ENCODE measurements around the gene AGA. TPM values are rescaled to one million over a fixed set of nuclear protein-coding genes. Genes with fewer than 3 reads are reported as not detected.

Gene AGA
- total RNA-seq, 4 donors from 2014 or later = 42.2 to 82.8 (median 50.4) TPM

GRCh38 chr4:177460460-177460859 lies 18.2 kb upstream of the AGA start:
- H3K4me3 ChIP-seq (replicated peaks in 1 of 3) = no peak overlapping the region
- no peak for DNase-seq
- intact Hi-C loops (cut with DNase I) = no loop called here
- H3K9me3 ChIP-seq = no peaks in the 10 kb centered on the region
- TF ChIP-seq POLR2A (IDR thresholded peaks at IDR 0.05) = no peak
- no peak for TF ChIP-seq CTCF (IDR thresholded peaks at IDR 0.05)
- H3K27me3 ChIP-seq = no peaks in the 10 kb centered on the region
- no peaks in the 10 kb centered on the region for H3K36me3 ChIP-seq
- 88 to 91% methylated on average over 2 of the region's 2 CpGs for WGBS, 2 donors
- H3K4me1 ChIP-seq = no peaks in the 10 kb centered on the region
- no peak overlapping the region for H3K27ac ChIP-seq

- DNase-seq = no peak
- 38 to 51% methylated on average over 6 of the region's 6 CpGs for WGBS, 2 donors
- Histone ChIP-seq H3K4me1 (peaks cover 8 to 12% of the 10 kb centered on the region in 2 donors), H3K27me3 (no peaks in the 10 kb centered on the region), H3K9me3 (no peaks in the 10 kb centered on the region), H3K27ac (no peak overlapping the region), H3K36me3 (no peaks in the 10 kb centered on the region), H3K4me3 (replicated peaks in 1 of 3) (no peak overlapping the region)
- TF ChIP-seq CTCF (IDR thresholded peaks at IDR 0.05) (no peak), POLR2A (IDR thresholded peaks at IDR 0.05) (no peak)
- intact Hi-C loops (cut with DNase I) = no loop called here
Observed at GRCh38 chr4:177455561-177455970, 13.3 kb upstream of the AGA start.

- Histone ChIP-seq H3K27me3 (no peaks in the 10 kb centered on the region), H3K4me1 (peaks cover 8 to 12% of the 10 kb centered on the region in 2 donors), H3K36me3 (no peaks in the 10 kb centered on the region), H3K9me3 (no peaks in the 10 kb centered on the region), H3K4me3 (replicated peaks in 1 of 3) (no peak overlapping the region), H3K27ac (no peak overlapping the region)
- intact Hi-C loops (cut with DNase I) = no loop called here
- DNase-seq = no peak
- TF ChIP-seq POLR2A (IDR thresholded peaks at IDR 0.05) (no peak), CTCF (IDR thresholded peaks at IDR 0.05) (no peak)
Observed at GRCh38 chr4:177453116-177453515, 10.9 kb upstream of the AGA start.

GRCh38 chr4:177451108-177451500 lies 8.9 kb upstream of the AGA start:
- no peaks in the 10 kb centered on the region for H3K9me3 ChIP-seq
- peaks cover 8 to 12% of the 10 kb centered on the region in 2 donors for H3K4me1 ChIP-seq
- WGBS, 2 donors = 62 to 64% methylated on average over 1 of the region's 1 CpG
- H3K36me3 ChIP-seq = no peaks in the 10 kb centered on the region
- no peak for DNase-seq
- no peak overlapping the region for H3K4me3 ChIP-seq (replicated peaks in 1 of 3)
- TF ChIP-seq CTCF (IDR thresholded peaks at IDR 0.05) = no peak
- no peak for TF ChIP-seq POLR2A (IDR thresholded peaks at IDR 0.05)
- intact Hi-C loops (cut with DNase I) = no loop called here
- H3K27me3 ChIP-seq = no peaks in the 10 kb centered on the region
- no peak overlapping the region for H3K27ac ChIP-seq

GRCh38 chr4:177450426-177451107 lies 8.3 kb upstream of the AGA start:
- 94 to 95% methylated on average over 4 of the region's 4 CpGs for WGBS, 2 donors
- no peak for DNase-seq
- intact Hi-C loops (cut with DNase I) = no loop called here
- H3K27ac ChIP-seq = no peak overlapping the region
- no peaks in the 10 kb centered on the region for H3K36me3 ChIP-seq
- peaks cover 8 to 12% of the 10 kb centered on the region in 2 donors for H3K4me1 ChIP-seq
- TF ChIP-seq CTCF (IDR thresholded peaks at IDR 0.05) = no peak
- TF ChIP-seq POLR2A (IDR thresholded peaks at IDR 0.05) = no peak
- H3K4me3 ChIP-seq (replicated peaks in 1 of 3) = no peak overlapping the region
- H3K9me3 ChIP-seq = no peaks in the 10 kb centered on the region
- no peaks in the 10 kb centered on the region for H3K27me3 ChIP-seq
